Endothelial cell of umbilical vein (primary cell): ENCODE results near the gene NUP50. TPM values are rescaled to one million over a fixed set of nuclear protein-coding genes. Genes with fewer than 3 reads are reported as not detected.

ENCODE experiments used
- BruUV-seq: library from RNA; stranded (reverse); fragments of 400-500 nt; replicated peaks from 2 replicates; lab custom pipeline; 2021; lab: Mats Ljungman, UMichigan
- CTCF ChIA-PET: fragments of 300-600, 350-600 bp; sonication (Branson Sonifier 250); formaldehyde crosslinking; loops from one replicate; lab custom pipeline; 2021; ENCODE audit warnings: antibody characterized with exemption, inconsistent platforms; lab: Charles Lee
- POLR2A ChIA-PET: fragments of 300-600, 350-600 bp; sonication (Branson Sonifier 250); formaldehyde crosslinking; loops from one replicate; lab custom pipeline; 2021; ENCODE audit warnings: antibody characterized with exemption, inconsistent platforms; lab: Charles Lee
- DNase-seq: peaks from one replicate; pipeline ENCODE4 v3.0.0-alpha.2; 2011; ENCODE audit warnings: low read depth, low spot score
- FAIRE-seq: peaks from 2 replicates; lab custom pipeline; 2011; peaks lifted over from hg19 to GRCh38; lab: Jason Lieb, UNC
- H2AFZ ChIP-seq: 2 replicates; pipeline ENCODE4 v1.6.0; 2012; ENCODE audit warnings: low read depth, low read length, control low read depth, inconsistent platforms
- H3K27ac ChIP-seq: 2 replicates; pipeline ENCODE4 v1.5.1; 2011; ENCODE audit warnings: low read depth, mild to moderate bottlenecking, control low read depth, low read length, moderate library complexity; ENCODE audit not compliant: insufficient read depth
- H3K27me3 ChIP-seq, 2 experiments: 2 replicates each; pipeline versions ENCODE4 v1.6.0 to v1.6.1; 2011; ENCODE audit warnings: low read length in 2 of 2, mixed read lengths in 1 of 2; ENCODE audit not compliant: control insufficient read depth in 2 of 2, insufficient read depth in 2 of 2
- H3K36me3 ChIP-seq, 2 experiments: 2 replicates in 1 of 2; 3 replicates in 1 of 2; pipeline ENCODE4 v1.5.1; 2011; ENCODE audit warnings: low read length in 2 of 2, mild to moderate bottlenecking in 1 of 2, moderate library complexity in 1 of 2; ENCODE audit not compliant: control insufficient read depth in 2 of 2, insufficient read depth in 2 of 2; ENCODE audit errors: extremely low read depth in 1 of 2
- H3K4me1 ChIP-seq: 3 replicates; pipeline ENCODE4 v1.5.1; 2011; ENCODE audit warnings: mild to moderate bottlenecking, low read length; ENCODE audit not compliant: control insufficient read depth, insufficient read depth; ENCODE audit errors: extremely low read depth
- H3K4me2 ChIP-seq: 2 replicates; pipeline ENCODE4 v1.6.1; 2011; ENCODE audit warnings: low read length, control low read depth, mixed read lengths; ENCODE audit not compliant: insufficient read depth
- H3K4me3 ChIP-seq, 3 experiments: fragments of 200-600 bp in 1 of 3; sonication (generic), shearing (Covaris generic) in 1 of 3; replicated peaks in 1 of 3; 2 replicates each; pipeline ENCODE4 v1.5.1; 2011 to 2016; ENCODE audit warnings: control low read depth in 3 of 3, low read length in 3 of 3, mild to moderate bottlenecking in 2 of 3, inconsistent platforms in 1 of 3, low read depth in 1 of 3, moderate library complexity in 1 of 3; ENCODE audit not compliant: insufficient read depth in 1 of 3
- H3K79me2 ChIP-seq: 2 replicates; pipeline ENCODE4 v1.6.0; 2012; ENCODE audit warnings: low read length, inconsistent platforms; ENCODE audit not compliant: control insufficient read depth, insufficient read depth
- H3K9ac ChIP-seq: replicated peaks from 2 replicates; pipeline ENCODE3; 2011; ENCODE audit warnings: low read length, control low read depth; ENCODE audit not compliant: insufficient read depth; ENCODE audit errors: extremely low read depth
- H3K9me1 ChIP-seq: replicated peaks from 3 replicates; pipeline ENCODE4 v1.6.0; 2011; ENCODE audit warnings: mild to moderate bottlenecking, low read length; ENCODE audit not compliant: control insufficient read depth, insufficient read depth; ENCODE audit errors: extremely low read depth
- H3K9me3 ChIP-seq: replicated peaks from 2 replicates; pipeline ENCODE4 v1.5.1; 2012; ENCODE audit warnings: low read length, inconsistent platforms; ENCODE audit not compliant: control insufficient read depth, insufficient read depth
- H4K20me1 ChIP-seq: replicated peaks from 2 replicates; pipeline ENCODE3; 2011; ENCODE audit warnings: mild to moderate bottlenecking, low read length; ENCODE audit not compliant: control insufficient read depth, insufficient read depth; ENCODE audit errors: extremely low read depth
- JUN ChIP-seq: IDR thresholded peaks from 2 replicates; pipeline ENCODE4 v1.6.1; 2011; ENCODE audit warnings: borderline replicate concordance, low read depth; ENCODE audit not compliant: insufficient read length, insufficient read depth
- POLR2A ChIP-seq: IDR thresholded peaks from 2 replicates; pipeline ENCODE4 v1.6.1; 2012; ENCODE audit warnings: low read depth, mild to moderate bottlenecking, control low read depth, low read length
- dilution Hi-C: fragments of 300-500 bp; cut with MboI; formaldehyde crosslinking; loops from one replicate; pipeline ENCODE4 v1.15.0; 2019; ENCODE audit warnings: low sequenced_read_pairs; ENCODE audit not compliant: extremely low pct_ligation_motif_present
- intact Hi-C: fragments of 100-400 bp; cut with micrococcal nuclease; formaldehyde crosslinking; loops from one replicate; pipeline ENCODE4 v1.10.0; 2022
- polyA plus RNA-seq, 4 experiments: library from polyadenylated mRNA; depleted of rRNA in 3 of 4; stranded (reverse) in 3 of 4; unstranded in 1 of 4; fragments of >200 nt; gene quantifications; 2 replicates each; pipeline versions ENCODE4 v1.2.1 to v1.2.3, GENCODE V29; 2011 to 2012; ENCODE audit warnings: missing spikeins in 1 of 4
- total RNA-seq: library from RNA; stranded (reverse); gene quantifications from 2 replicates; pipeline ENCODE4 v1.2.3, GENCODE V29; 2021
- TF ChIP-seq, protein P1 (sequence below), 2 donors: IDR thresholded peaks; 1 replicate in 1 of 2; 2 replicates in 1 of 2; pipeline ENCODE4 v1.5.1; 2011; ENCODE audit warnings: low read length in 2 of 2, mild to moderate bottlenecking in 2 of 2, moderate library complexity in 2 of 2, control low read depth in 1 of 2, inconsistent platforms in 1 of 2, low read depth in 1 of 2; ENCODE audit not compliant: insufficient read depth in 1 of 2; ENCODE audit errors: extremely low read depth in 1 of 2

NUP50 gene
- total and polyA plus RNA-seq, 2 donors (not counting 3 experiments of a cell fraction or from before 2014, with no cell fraction given): 12.4 to 90.9 TPM

DNA sequence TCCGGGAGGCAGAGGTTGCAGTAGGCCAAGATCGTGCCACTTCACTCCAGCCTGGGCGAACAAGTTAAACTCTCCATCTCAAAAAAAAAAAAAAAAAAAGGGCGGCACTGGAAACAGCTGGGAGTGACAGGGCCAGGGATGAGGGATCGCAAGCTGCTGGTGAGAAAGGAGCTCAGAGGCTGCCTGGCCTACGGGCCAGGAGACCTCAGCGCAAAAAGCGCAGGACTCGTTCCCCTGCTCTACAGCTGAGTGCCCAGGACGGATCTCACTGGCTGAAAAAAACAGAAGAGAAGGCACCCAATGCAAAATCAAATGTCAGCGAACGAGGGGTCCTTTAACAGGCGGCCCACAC is 650 bp upstream of the NUP50 start:
- no peak for DNase-seq
- CTCF ChIA-PET: interaction anchor here (0.9 to 1.6 kb wide), 10 partner anchors 11 to 99 kb away, joined by 3 to 12 read pairs (median 4); no protein-coding TSS in a partner anchor
- dilution Hi-C loops: no loop called here

More for the DNA sequence above, 650 bp upstream of the NUP50 start:
- H3K4me1 ChIP-seq: peaks cover 38% of the 10 kb centered on the region
- TF ChIP-seq POLR2A (no peak), JUN (no peak)
- TF ChIP-seq, protein P1, sequence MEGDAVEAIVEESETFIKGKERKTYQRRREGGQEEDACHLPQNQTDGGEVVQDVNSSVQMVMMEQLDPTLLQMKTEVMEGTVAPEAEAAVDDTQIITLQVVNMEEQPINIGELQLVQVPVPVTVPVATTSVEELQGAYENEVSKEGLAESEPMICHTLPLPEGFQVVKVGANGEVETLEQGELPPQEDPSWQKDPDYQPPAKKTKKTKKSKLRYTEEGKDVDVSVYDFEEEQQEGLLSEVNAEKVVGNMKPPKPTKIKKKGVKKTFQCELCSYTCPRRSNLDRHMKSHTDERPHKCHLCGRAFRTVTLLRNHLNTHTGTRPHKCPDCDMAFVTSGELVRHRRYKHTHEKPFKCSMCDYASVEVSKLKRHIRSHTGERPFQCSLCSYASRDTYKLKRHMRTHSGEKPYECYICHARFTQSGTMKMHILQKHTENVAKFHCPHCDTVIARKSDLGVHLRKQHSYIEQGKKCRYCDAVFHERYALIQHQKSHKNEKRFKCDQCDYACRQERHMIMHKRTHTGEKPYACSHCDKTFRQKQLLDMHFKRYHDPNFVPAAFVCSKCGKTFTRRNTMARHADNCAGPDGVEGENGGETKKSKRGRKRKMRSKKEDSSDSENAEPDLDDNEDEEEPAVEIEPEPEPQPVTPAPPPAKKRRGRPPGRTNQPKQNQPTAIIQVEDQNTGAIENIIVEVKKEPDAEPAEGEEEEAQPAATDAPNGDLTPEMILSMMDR (IDR thresholded peaks at IDR 0.05; ENCODE audit: extremely low read depth in 1 of 2, insufficient read depth in 1 of 2, low read depth in 1 of 2, low read length in 2 of 2): no peak
- H3K9me3 ChIP-seq: no peaks in the 10 kb centered on the region
- H2AFZ ChIP-seq: peak overlapping the region; percentile 93
- intact Hi-C loops: loop anchor here (1.0 to 5.0 kb wide), 4 partner anchors 8 to 99 kb away; partner anchors contain the start of gene KIAA0930
- H3K4me3 ChIP-seq: peak overlapping the region; percentile 75 to 91 (median 89)
- FAIRE-seq: no peak
- H3K36me3 ChIP-seq: peaks cover 0 to 6% of the 10 kb centered on the region in 2 experiments
- no peaks in the 10 kb centered on the region for H3K27me3 ChIP-seq
- H3K9ac ChIP-seq: peak overlapping the region; percentile 86
- TSS peak; percentile 64 for BruUV-seq
- peak overlapping the region; percentile 91 for H3K4me2 ChIP-seq
- H3K27ac ChIP-seq: peak overlapping the region; percentile 85
- peaks cover 90% of the 10 kb centered on the region for H3K79me2 ChIP-seq
- no peaks in the 10 kb centered on the region for H3K9me1 ChIP-seq
- no peaks in the 10 kb centered on the region for H4K20me1 ChIP-seq
- POLR2A ChIA-PET: no interaction called here
